Cerebellar nuclear complex (tissue), 1 donor: ENCODE measurements around the gene CLDND1.

Experiments
- DNase-seq, 2 experiments: peaks; one replicate each; lab custom pipeline; 2025; lab: John Stamatoyannopoulos, UW

CLDND1 gene

GRCh38 chr3:98551754-98552153, 29.1 kb upstream of the CLDND1 start:
- DNase-seq: no peak

- no peak for DNase-seq
These were observed 28.5 kb upstream of the CLDND1 start for GRCh38 chr3:98551236-98551635.

GRCh38 chr3:98550833-98551232, 28.1 kb upstream of the CLDND1 start:
- DNase-seq: no peak

GRCh38 chr3:98548544-98548943, 25.8 kb upstream of the CLDND1 start:
- DNase-seq: no peak

- no peak for DNase-seq
These were observed 23.2 kb upstream of the CLDND1 start for GRCh38 chr3:98545940-98546339.

DNA sequence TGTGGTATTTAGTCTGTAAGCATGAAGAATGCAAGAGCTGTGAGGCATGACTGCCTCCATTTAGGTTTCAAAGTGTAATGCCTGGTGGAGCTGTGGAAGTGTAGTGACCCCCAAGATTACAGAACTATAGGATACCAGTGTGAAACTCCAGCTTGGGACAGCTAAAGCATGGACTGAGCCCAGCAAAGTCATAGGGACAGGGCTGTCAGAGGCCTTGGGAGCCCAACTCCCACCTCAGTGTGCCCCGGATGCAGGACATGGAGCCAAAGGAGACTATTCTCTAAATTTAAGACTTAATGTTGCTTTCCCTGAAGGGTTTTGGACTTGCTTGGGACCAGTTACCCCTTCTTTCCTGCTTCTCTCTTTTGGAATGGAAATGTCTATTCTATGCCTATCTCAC, 19.9 kb upstream of the CLDND1 start:
- DNase-seq: no peak

DNA sequence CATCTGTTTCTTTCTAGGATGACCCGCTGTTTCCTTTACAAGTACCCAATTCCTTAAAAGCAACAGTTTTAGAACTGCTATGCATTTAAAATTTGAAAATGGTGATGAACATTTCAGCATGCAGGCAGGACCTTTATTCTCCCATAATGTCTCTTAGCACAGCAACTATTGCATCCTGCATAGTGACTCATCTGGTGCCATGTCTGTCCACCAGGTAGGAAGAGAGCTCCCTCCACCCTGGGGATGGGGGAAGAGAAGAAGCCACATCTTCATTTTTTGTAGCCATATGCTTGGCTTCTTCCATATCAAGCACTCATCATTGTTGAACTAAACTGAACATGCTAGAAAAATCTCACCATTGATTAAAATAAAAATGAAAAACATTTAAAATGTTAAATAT, 19.0 kb upstream of the CLDND1 start:
- DNase-seq: no peak

- DNase-seq: no peak
These were observed 17.6 kb upstream of the CLDND1 start for GRCh38 chr3:98540346-98540745.

GRCh38 chr3:98536456-98537017, 13.8 kb upstream of the CLDND1 start:
- no peak for DNase-seq

GRCh38 chr3:98534734-98535133, 12.0 kb upstream of the CLDND1 start:
- no peak for DNase-seq

- no peak for DNase-seq
These were observed 11.5 kb upstream of the CLDND1 start for GRCh38 chr3:98534168-98534567.

DNA sequence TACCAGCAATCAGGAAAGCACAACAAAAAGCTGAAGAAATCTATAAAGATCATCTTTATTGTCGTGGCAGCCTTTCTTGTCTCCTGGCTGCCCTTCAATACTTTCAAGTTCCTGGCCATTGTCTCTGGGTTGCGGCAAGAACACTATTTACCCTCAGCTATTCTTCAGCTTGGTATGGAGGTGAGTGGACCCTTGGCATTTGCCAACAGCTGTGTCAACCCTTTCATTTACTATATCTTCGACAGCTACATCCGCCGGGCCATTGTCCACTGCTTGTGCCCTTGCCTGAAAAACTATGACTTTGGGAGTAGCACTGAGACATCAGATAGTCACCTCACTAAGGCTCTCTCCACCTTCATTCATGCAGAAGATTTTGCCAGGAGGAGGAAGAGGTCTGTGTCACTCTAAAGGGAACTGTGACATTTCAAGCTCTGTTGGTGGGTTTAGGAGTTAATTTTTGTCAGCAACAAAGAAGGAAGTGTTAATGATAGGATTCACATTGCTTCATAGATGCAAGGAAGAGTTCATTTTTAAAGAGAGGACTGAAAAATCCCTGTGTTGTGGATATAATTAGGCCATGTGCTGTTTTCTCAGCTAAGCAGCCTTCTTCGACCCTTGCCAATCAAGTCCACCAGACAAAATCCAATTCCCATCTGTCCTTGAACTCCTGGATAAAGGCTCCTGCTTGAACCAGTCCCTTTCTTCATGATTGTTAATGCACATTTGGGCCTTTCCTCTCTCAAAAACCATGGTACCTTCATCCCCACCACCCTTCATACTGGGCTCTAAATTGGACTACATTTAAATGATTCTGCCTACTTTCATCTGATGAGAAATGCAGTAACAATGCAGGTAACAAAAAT, 10.2 kb upstream of the CLDND1 start:
- no peak for DNase-seq

- DNase-seq: no peak
These were observed 9.6 kb upstream of the CLDND1 start for GRCh38 chr3:98532275-98532637.

- DNase-seq: no peak
These were observed 9.0 kb upstream of the CLDND1 start, which contains the start of gene GPR15 for GRCh38 chr3:98531622-98532274. Gene GPR15 (plus strand): TSS chr3:98531978. CDS start chr3:98532034, 56 bp downstream.

GRCh38 chr3:98530676-98531075, 8.0 kb upstream of the CLDND1 start:
- DNase-seq: no peak

DNA sequence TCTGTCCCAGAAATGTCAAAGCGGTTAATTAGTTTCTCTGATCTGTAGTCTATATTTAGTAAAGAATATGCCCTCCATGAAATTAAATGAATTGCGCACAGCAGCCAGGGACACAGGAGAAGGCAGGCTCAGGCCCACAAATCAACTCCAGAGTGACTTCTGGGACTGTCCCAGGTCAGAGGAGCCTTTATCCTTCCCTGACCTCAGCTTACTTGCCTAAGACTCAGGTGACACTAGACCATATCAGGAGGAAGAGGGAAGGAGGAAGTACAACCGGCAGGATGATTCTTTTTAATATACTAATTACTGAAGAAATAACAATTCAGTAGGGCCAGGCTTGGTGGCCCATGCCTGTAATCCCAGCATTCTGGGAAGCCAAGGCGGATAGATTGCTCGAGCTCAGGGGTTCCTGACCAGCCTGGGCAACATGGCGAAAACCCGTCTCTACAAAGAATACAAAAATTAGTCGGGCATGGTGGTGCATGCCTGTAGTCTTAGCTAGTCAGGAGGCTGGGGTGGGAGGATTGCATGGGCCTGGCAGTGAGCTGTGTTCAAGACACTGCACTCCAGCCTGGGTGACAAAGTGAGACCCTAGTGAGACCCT, 7.3 kb upstream of the CLDND1 start:
- no peak for DNase-seq

DNA sequence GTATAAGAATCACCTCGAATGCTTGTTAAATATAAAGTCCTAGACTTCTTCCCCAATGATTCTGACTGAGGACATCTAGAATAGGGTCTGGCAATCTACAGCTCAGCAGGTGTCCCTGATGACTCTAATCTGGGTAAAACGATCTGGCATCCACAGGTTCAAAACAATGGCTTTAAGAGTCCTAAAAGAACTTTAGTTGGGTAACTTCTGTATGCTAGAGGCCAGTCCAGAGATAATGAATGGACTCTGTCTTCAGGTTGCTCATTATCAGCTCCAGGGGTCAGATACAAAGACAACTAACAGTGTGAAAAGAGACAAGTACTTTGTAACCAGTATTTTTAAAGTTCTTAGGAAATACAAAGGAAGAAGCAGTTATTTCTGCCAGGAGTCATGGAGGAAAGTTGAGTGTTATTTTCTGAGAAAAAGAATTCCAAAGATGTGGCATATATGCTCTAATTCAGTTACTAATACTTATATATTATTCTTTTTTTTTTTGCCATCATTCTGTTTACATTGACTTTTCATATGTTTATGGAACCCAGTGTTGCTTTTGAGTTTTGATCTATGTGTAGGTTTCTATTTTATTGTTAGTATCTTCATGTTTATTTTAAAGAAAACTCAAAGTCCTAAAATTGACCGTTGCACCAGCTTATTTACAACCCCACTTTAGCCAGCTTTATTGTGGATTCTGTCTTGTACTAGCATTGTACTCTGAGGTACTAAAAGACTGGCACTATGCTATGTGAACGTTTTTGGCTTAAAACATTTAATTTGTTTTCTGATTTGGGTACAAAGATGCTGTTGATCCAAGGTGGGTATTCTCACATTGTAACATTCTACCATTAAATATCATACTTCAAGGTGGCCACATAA, 6.0 kb upstream of the CLDND1 start:
- DNase-seq: no peak

DNA sequence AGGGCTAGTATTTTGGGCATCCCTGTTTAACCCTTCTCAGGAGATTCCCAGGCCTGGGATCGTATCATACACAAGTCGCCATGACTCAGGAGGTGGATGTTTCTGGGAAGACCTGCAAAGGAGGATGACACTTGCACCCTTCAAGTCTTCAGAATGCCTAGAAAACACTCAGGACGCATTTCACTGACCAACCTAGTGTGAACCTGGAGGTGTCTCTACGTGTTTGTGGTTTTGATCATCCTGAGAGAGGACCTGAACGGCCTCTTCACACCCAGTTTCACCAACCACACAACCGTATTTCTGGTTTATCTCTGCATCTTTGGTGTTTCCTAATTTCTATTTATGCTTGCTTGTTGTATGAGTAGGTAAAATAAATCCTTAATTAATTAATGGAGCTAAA, 2.8 kb upstream of the CLDND1 start:
- DNase-seq: no peak

DNA sequence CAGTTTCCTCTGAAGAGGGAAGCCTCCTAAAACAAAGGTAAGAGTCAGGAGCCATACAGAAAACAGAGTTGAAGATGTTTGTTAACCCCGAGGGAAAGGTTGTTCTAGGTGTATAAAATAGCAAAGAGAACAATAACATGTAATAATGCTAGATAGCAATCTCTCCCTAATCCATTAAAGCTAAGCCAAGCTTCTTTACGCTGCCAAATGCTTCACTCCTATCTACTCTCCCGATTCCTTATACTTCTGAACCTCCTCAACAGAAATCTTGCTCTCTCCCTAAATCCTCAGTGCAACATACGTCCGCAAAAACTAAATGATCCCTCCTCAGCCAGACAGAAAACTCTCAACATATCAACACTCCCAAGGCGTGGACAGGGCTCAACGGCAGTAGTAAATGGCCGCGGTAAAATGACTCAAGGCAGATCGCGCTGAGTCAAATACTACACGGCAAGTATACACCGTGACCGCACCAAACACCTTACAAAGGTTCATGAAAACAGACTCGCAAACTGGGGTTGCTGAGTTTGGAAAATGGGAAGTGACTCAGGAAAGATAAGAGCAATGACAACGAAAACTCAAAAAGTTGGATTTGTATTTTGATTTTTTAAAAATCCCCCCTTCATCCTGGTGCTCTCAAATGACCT, 682 bp downstream of the CLDND1 start:
- peak in 1 of 2 experiments; percentile 36 for DNase-seq

- no peak for DNase-seq
These were observed 3.4 kb downstream of the CLDND1 start for GRCh38 chr3:98519351-98519750.

- DNase-seq: no peak
These were observed 3.9 kb downstream of the CLDND1 start for GRCh38 chr3:98518816-98519215.
